Epithelial cell of proximal tubule (primary cell): ENCODE measurements around the gene ITGAE. TPM values are rescaled to one million over a fixed set of nuclear protein-coding genes. Genes with fewer than 3 reads are reported as not detected.

Source experiments
- DNase-seq: peaks from one replicate; pipeline ENCODE4 v3.0.0-alpha.2; 2011; ENCODE audit warnings: low read depth
- H3K4me3 ChIP-seq: 2 replicates; pipeline ENCODE4 v1.5.1; 2011; ENCODE audit warnings: low read depth, mild to moderate bottlenecking, low read length
- total RNA-seq: library from RNA; depleted of rRNA; stranded (reverse); fragments of >200 nt; gene quantifications from 2 replicates; pipeline ENCODE4 v1.2.3, GENCODE V29; 2015
- TF ChIP-seq, protein P1 (sequence below): conservative IDR thresholded peaks from 2 replicates; pipeline ENCODE4 v1.5.1; 2012; ENCODE audit warnings: low read depth, mild to moderate bottlenecking, low read length

The ITGAE gene
- total RNA-seq, 1 donor from 2014 or later: 36.0 TPM

DNA sequence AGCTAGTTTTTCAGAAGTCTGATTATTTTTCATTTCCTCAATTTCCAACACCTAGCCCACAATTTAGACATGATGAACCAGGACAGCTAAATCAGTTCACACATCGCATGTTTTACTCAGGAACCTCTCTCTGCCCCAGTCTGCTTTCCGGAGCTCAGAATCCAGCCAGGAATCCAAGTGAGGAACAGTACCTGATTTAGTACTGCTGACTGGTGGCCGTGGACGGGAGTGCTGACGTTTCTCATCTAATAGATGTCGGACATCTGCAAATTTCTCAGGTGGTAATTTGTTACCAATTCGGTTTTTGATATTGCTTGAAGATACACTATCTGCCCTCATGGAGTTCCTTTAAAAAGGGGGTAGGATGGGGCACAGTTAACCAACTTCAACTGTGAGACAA is 14.9 kb upstream of the ITGAE start:
- no peak for DNase-seq
- H3K4me3 ChIP-seq: no peak overlapping the region
- TF ChIP-seq, protein P1, sequence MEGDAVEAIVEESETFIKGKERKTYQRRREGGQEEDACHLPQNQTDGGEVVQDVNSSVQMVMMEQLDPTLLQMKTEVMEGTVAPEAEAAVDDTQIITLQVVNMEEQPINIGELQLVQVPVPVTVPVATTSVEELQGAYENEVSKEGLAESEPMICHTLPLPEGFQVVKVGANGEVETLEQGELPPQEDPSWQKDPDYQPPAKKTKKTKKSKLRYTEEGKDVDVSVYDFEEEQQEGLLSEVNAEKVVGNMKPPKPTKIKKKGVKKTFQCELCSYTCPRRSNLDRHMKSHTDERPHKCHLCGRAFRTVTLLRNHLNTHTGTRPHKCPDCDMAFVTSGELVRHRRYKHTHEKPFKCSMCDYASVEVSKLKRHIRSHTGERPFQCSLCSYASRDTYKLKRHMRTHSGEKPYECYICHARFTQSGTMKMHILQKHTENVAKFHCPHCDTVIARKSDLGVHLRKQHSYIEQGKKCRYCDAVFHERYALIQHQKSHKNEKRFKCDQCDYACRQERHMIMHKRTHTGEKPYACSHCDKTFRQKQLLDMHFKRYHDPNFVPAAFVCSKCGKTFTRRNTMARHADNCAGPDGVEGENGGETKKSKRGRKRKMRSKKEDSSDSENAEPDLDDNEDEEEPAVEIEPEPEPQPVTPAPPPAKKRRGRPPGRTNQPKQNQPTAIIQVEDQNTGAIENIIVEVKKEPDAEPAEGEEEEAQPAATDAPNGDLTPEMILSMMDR: peak; percentile 15

DNA sequence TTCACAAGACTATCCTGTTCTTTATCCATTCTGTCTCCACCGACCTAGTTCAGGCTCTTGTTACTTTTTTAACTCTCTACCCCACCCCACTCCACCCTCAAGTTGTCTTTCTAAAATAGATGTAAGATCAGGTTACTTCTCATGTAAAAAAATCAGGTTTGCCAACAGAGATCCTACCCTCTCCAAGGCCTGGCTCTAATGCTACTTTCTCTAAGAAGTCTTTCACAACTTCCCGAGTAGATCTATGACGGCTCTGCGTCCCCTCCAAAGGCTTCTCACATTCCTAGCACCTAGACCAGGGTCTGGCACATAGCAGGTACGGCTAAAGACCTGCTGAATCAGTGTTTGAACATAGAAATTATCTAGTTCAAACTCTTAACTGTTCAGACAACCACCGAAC is 14.1 kb upstream of the ITGAE start:
- TF ChIP-seq, protein P1: no peak
- no peak overlapping the region for H3K4me3 ChIP-seq
- no peak for DNase-seq

DNA sequence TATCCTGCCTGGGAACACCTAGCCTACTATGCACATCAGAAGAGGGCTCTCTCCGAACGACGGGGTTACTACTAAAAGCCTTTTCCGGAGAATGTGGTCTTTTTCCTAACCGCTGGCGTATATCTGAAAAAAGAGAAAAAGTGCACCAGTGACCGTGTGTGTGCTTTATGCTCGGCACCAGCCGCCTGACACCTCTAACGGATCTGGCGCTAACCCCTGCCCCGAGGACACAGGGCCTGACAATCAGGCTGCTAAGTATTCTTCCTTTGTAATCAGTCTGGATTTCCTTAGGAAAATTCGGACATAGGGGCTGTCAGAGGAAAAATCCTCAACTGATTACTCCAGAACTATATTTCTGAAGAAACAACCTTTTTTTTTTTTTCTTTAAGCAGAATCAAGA is 13.4 kb upstream of the ITGAE start:
- no peak for DNase-seq
- TF ChIP-seq, protein P1: no peak
- H3K4me3 ChIP-seq: no peak overlapping the region

DNA sequence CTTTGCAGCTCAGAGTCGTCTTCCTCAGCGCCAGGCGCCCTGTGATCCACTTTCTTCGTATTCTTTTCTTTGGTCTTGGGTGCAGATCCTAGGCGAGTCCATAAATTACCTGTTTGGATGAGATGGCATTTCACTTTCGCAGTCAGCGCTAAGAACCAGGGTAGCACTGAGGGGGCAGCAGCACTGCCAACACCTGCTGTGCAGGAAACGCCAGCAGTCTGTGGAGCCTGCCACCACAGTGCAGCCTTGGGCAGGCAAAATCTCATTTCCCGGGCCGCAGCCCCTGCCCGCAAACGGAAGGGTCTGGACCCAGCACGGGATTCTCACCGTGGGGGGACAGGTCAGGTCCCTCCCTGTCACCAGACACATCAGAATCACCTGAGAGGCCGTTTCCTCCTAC is 12.2 kb upstream of the ITGAE start:
- H3K4me3 ChIP-seq: no peak overlapping the region
- TF ChIP-seq, protein P1: no peak
- DNase-seq: no peak

DNA sequence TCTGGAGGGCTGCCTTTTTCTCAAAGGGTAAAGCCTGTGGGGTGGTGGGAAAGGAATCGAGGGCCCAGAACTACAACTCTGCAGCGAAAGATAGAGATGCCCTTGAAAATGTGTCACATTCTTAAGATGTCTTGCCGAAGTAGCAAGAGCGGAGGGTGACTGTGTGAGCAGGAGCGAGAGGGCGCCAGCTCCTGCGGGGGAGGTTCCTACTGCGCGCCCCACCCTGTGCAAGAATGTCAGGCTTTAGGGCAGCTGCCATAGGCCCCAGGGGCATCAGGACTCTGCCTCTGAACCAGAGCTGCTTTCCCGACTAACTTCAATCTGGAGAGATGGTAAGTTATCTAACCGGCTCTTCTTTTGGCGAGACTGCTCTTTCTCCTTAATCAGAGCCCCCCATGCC is 11.8 kb upstream of the ITGAE start:
- TF ChIP-seq, protein P1: no peak
- DNase-seq: no peak
- H3K4me3 ChIP-seq: no peak overlapping the region

DNA sequence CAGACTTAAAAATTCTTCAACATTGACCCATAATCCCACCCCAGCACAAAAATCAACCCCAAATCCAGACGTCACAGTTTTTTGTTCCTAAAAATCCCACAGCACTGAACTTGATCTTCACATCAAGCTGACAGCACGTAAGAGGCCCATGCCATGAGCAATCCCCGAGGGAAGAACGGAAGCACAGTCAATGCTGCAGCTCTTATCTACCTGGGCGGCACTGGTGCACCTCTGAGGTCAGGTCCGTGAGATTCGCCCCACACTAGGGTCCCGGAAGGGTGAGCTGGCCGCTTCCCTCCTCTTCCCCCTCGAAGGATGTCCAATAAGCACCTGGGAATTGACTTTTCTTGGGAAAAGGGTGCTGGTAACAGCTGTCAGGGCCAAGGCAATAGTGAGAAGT is 11.3 kb upstream of the ITGAE start:
- DNase-seq: no peak
- TF ChIP-seq, protein P1: no peak
- no peak overlapping the region for H3K4me3 ChIP-seq

DNA sequence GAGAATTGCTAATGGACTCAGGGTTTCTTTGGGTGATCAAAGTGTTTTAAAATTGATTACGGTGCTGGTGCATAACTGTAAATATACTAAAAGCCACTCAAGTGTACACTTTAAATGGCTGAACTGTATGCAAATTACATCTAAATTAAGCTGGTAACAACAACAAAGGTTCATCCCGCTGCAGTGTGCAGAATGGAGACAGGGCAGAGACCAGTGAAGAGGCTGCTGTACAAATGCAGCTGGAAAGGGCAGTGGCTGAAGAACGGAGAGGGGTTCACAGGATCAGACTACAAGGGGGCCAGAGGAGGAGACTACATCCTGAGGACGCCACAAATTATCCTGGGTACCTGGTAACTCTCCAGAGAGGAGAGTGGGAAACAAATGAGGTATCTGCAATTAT is 9.0 kb upstream of the ITGAE start:
- DNase-seq: no peak
- no peak overlapping the region for H3K4me3 ChIP-seq
- TF ChIP-seq, protein P1: no peak
